Astrocyte of the cerebellum (primary cell): ENCODE data around the gene KCNH4.
A peak's percentile ranks its signal among the peaks of the same experiment; 100 is the strongest.

Source experiments
- DNase-seq: peaks from one replicate; pipeline ENCODE4 v3.0.0-alpha.2; 2011; ENCODE audit warnings: low read depth
- H3K4me3 ChIP-seq: 2 replicates; pipeline ENCODE4 v1.5.1; 2011; ENCODE audit warnings: mild to moderate bottlenecking, low read depth, low read length, moderate library complexity
- in situ Hi-C: cut with HindIII; loops from 2 replicates; pipeline ENCODE4 v1.10.0; 2017; ENCODE audit warnings: low sequenced_read_pairs
- TF ChIP-seq, protein P1 (sequence below): IDR thresholded peaks from 2 replicates; pipeline ENCODE4 v1.5.1; 2012; ENCODE audit warnings: low read length, low read depth, moderate library complexity, mild to moderate bottlenecking; ENCODE audit errors: missing control alignments

Gene KCNH4

DNA sequence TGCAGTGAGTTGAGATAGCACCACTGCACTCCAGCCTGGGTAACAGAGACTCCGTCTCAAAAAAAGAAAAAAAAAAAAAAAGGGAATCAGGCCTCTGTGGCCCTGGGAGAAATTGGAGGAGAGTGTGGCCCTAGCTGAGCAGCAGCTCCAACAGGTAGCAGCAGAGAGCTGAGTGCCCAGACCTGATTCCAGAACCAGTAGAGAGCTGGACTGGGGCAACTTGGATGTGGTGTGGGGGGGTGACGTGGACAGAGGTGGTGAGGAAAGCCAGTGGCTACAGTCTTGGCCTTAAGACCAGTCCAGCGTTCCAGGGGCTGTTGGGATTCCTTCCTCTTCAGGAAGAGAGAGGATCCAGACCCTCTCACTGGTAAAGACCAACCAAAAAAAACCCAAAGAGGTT lies 56.7 kb downstream of the KCNH4 start:
- DNase-seq, result no peak
- H3K4me3 ChIP-seq, result no peak overlapping the region
- in situ Hi-C loops, result no loop called here
- TF ChIP-seq, protein P1, sequence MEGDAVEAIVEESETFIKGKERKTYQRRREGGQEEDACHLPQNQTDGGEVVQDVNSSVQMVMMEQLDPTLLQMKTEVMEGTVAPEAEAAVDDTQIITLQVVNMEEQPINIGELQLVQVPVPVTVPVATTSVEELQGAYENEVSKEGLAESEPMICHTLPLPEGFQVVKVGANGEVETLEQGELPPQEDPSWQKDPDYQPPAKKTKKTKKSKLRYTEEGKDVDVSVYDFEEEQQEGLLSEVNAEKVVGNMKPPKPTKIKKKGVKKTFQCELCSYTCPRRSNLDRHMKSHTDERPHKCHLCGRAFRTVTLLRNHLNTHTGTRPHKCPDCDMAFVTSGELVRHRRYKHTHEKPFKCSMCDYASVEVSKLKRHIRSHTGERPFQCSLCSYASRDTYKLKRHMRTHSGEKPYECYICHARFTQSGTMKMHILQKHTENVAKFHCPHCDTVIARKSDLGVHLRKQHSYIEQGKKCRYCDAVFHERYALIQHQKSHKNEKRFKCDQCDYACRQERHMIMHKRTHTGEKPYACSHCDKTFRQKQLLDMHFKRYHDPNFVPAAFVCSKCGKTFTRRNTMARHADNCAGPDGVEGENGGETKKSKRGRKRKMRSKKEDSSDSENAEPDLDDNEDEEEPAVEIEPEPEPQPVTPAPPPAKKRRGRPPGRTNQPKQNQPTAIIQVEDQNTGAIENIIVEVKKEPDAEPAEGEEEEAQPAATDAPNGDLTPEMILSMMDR, result no peak

GRCh38 chr17:42122371-42123303 lies 58.3 kb downstream of the KCNH4 start, which contains the start of gene HSPB9:
Gene HSPB9 (plus strand): TSS chr17:42122804. CDS start chr17:42122851, 47 bp downstream.
- no peak for DNase-seq
- no peak within 1 kb of the TSS for H3K4me3 ChIP-seq
- in situ Hi-C loops, result no loop called here
- TF ChIP-seq, protein P1, result no peak

DNA sequence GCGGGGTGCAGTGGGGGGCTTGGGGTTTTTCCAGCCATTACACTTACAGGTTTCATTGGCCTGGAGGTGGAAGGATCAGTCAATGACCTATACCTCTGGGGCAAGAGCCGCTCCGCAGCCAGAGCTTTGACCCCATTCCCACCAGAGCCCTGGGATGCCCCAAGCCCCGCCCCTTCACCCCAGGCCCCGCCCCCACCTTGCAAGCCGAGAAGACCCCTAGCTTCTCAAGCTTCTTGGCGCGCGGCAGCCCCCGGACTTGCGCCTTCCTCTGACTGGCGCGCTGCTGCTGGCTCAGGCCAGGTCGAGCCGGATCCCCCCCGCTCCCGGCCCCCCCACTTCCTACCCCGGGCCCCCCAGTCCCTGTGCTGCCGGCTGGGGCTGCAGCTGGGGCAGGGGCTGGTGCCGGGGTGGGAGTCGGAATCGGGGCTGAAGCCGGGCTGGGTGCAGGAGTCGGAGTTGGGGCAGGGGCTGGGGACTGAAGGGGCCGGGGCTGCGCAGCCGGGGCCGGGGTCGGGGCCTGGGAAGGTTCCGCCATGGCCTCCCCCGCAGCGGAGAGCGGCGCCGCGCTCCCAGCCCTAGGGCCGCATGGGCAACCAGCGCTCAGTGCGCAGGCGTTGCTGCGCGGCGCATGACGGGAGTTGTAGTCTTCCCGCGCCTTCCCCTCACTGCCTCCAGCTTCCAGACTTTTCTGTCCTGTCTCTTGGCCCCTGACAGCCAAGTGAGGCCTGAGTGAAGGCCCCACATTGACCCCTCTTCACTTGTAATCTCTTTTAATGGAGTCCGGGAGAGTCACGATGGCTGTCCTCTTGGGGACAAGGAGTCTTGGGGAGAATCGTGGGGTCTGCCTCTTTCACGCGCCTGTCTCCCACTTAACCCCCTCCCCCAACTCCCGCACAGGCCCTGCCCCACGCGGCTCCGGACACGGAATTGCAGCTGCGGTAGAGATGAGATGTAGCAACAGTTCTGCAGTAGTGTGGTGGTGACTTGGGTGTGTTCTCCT lies 59.9 kb downstream of the KCNH4 start, which contains the start of gene KAT2A:
Gene KAT2A, minus strand, starts transcription at position 598 of the 1,000 bp plus-strand sequence. Its CDS starts 63 bp downstream, at position 535.
- no peak for DNase-seq
- in situ Hi-C loops, result no loop called here
- TF ChIP-seq, protein P1, result no peak
- H3K4me3 ChIP-seq, result peak within 1 kb of the TSS; percentile 50

DNA sequence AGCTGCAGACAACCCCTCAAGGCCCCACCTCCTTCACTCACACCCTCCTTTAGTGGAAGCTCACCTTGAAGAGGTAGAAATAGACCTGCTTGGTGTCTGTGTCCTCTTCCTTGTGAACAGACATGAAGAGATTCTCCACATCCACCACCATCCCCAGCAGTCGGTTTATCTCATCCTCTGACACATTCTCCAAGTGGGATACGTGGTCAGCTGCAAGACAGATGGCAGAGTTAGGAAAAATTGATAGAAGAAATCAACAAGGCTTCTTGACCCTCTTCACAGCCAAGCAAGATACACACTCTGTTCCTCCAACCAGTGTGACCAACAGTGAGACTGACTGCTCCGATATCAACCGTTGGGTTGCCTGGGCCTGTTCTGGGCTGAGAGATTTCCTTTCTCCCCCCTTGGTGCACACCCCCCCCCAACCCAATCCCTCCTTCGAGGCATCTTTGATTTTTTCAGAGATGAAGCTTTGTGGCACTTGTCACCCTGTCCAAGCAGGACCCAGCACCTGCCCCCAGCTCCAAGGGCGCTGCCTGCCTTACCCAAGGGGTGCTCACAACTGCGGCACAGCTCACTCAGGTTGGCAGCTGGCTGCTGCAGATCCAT lies 60.7 kb downstream of the KCNH4 start:
- peak overlapping the region; percentile 50 for H3K4me3 ChIP-seq
- in situ Hi-C loops, result no loop called here
- DNase-seq, result no peak
- TF ChIP-seq, protein P1, result no peak

DNA sequence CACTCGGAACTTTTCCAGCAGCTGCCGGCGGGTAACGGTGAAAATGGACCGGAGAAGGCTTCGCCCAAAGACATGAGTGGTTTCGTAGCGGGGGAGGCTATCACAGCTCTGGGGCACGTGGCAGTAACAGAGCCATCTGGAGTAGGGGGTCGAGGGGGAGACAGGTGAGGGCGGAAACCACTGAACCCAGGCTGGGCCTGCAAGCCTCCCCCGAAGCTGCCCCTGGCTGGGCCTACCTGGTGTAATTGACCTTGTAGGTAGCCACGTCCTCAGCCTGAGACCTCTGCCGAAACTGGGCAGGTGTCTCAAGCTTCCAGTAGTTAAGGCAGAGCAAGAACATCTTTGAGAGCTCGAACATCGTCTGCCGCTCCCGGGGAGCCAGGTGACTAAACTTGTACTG lies 61.6 kb downstream of the KCNH4 start:
- in situ Hi-C loops, result no loop called here
- TF ChIP-seq, protein P1, result no peak
- H3K4me3 ChIP-seq, result no peak overlapping the region
- DNase-seq, result no peak

DNA sequence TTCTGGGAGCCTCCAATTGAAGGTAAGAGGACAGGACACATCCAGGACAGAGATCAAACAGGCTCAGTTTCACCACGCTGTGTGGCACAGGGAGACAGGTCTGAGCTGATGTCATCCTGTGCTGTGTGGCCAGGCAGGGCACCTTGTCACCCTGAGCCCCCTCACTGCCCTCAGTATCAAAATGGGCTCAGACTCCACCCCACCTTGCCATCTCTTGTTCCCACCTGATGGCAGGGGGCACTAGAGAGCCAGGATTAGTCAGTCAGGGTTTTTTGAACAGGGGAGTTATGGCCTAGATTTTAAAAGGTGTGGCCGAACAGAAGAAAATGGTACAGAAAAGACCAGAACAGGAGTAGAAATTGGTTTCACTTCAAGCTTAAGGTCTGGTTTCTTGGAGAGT lies 62.4 kb downstream of the KCNH4 start:
- in situ Hi-C loops, result no loop called here
- no peak for DNase-seq

More for the DNA sequence above, 62.4 kb downstream of the KCNH4 start:
- TF ChIP-seq, protein P1, result peak; percentile 55
- no peak overlapping the region for H3K4me3 ChIP-seq
